Measurements from ENCODE around the gene PILRB. TPM values are rescaled to one million over a fixed set of nuclear protein-coding genes. Genes with fewer than 3 reads are reported as not detected.
"Not testable (repeated sequence)": the region's sequence is repeated elsewhere in the genome, so short reads cannot be mapped to it uniquely, and the experiment has no call there.

The PILRB gene
- polyA plus RNA-seq, 3 donors from 2014 or later = 12.2 to 42.1 (median 12.2) TPM

GRCh38 chr7:100373261-100373831 is 15.4 kb downstream of the PILRB start, which contains the start of gene PILRA:
TSS of gene PILRA (plus strand) at chr7:100373487. CDS start at chr7:100373657, 170 bp downstream.
- peak within 1 kb of the TSS in 2 of 5 donors; percentile 26 to 38 for H3K4me3 Mint-ChIP-seq
- no peaks in the 10 kb centered on the region for H3K9me3 Mint-ChIP-seq
- H3K4me1 Mint-ChIP-seq = peaks cover 53 to 64% of the 10 kb centered on the region in 2 donors
- peaks cover 0 to 6% (median 6%) of the 10 kb centered on the region in 3 donors for H3K27me3 Mint-ChIP-seq (ENCODE audit: low read depth in 3 of 3)
- H3K27ac Mint-ChIP-seq = peak within 1 kb of the TSS; percentile 34 to 85 (median 75)
- peaks cover 0 to 7% (median 2%) of the 10 kb centered on the region in 3 donors for H3K36me3 Mint-ChIP-seq
- no peak for DNase-seq

- not testable (repeated sequence) for H3K36me3 Mint-ChIP-seq; DNase-seq; H3K27me3 Mint-ChIP-seq (ENCODE audit: low read depth in 3 of 3); H3K9me3 Mint-ChIP-seq
- Mint-ChIP-seq H3K27ac (peak overlapping the region in 5 of 6 donors; percentile 39 to 85 (median 64)), H3K4me3 (peak overlapping the region in 1 of 5 donors; percentile 38), H3K4me1 (peaks cover 46 to 58% of the 10 kb centered on the region in 2 donors)
These were observed 16.1 kb downstream of the PILRB start for GRCh38 chr7:100373870-100374598.

GRCh38 chr7:100374601-100375000 is 16.7 kb downstream of the PILRB start:
- Mint-ChIP-seq H3K27me3 (ENCODE audit: low read depth in 3 of 3) (peaks cover 0 to 2% (median 1%) of the 10 kb centered on the region in 3 donors), H3K36me3 (peaks cover 0 to 9% (median 5%) of the 10 kb centered on the region in 3 donors), H3K27ac (peak overlapping the region in 5 of 6 donors; percentile 36 to 85 (median 65)), H3K4me3 (peak overlapping the region in 3 of 5 donors; percentile 3 to 51 (median 38)), H3K4me1 (peaks cover 40 to 52% of the 10 kb centered on the region in 2 donors), H3K9me3 (no peaks in the 10 kb centered on the region)
- no peak for DNase-seq

GRCh38 chr7:100376066-100376465 is 18.1 kb downstream of the PILRB start:
- DNase-seq = no peak
- Mint-ChIP-seq H3K27ac (peak overlapping the region in 2 of 6 donors; percentile 65 to 73), H3K4me3 (peak overlapping the region in 4 of 5 donors; percentile 7 to 74 (median 37)), H3K27me3 (ENCODE audit: low read depth in 3 of 3) (peaks cover 0 to 1% (median 0%) of the 10 kb centered on the region in 3 donors), H3K9me3 (no peaks in the 10 kb centered on the region), H3K4me1 (peaks cover 29 to 40% of the 10 kb centered on the region in 2 donors), H3K36me3 (peaks cover 0 to 9% (median 5%) of the 10 kb centered on the region in 3 donors)

- no peak overlapping the region for H3K4me3 Mint-ChIP-seq
- H3K36me3 Mint-ChIP-seq = peaks cover 0 to 9% (median 5%) of the 10 kb centered on the region in 3 donors
- no peak for DNase-seq
- H3K4me1 Mint-ChIP-seq = peaks cover 35 to 36% of the 10 kb centered on the region in 2 donors
- H3K27ac Mint-ChIP-seq = no peak overlapping the region
- no peaks in the 10 kb centered on the region for H3K9me3 Mint-ChIP-seq
- peaks cover 0 to 4% (median 3%) of the 10 kb centered on the region in 3 donors for H3K27me3 Mint-ChIP-seq (ENCODE audit: low read depth in 3 of 3)
These were observed 20.3 kb downstream of the PILRB start for GRCh38 chr7:100378114-100378755.

GRCh38 chr7:100380196-100380595 is 22.3 kb downstream of the PILRB start:
- Mint-ChIP-seq H3K4me1 (peaks cover 23 to 26% of the 10 kb centered on the region in 2 donors), H3K27ac (peak overlapping the region in 2 of 6 donors; percentile 15 to 33), H3K4me3 (no peak overlapping the region), H3K36me3 (peaks cover 0 to 9% (median 5%) of the 10 kb centered on the region in 3 donors), H3K27me3 (ENCODE audit: low read depth in 3 of 3) (peaks cover 0 to 5% (median 4%) of the 10 kb centered on the region in 3 donors), H3K9me3 (no peaks in the 10 kb centered on the region)
- no peak for DNase-seq

GRCh38 chr7:100381531-100382233 is 23.8 kb downstream of the PILRB start:
- not testable (repeated sequence) for H3K36me3 Mint-ChIP-seq; DNase-seq; H3K27ac Mint-ChIP-seq; H3K4me3 Mint-ChIP-seq; H3K9me3 Mint-ChIP-seq; H3K27me3 Mint-ChIP-seq (ENCODE audit: low read depth in 3 of 3)
- H3K4me1 Mint-ChIP-seq = peaks cover 11 to 13% of the 10 kb centered on the region in 2 donors

GRCh38 chr7:100382234-100382853 is 24.4 kb downstream of the PILRB start:
- not testable (repeated sequence) for H3K9me3 Mint-ChIP-seq; H3K27me3 Mint-ChIP-seq (ENCODE audit: low read depth in 3 of 3); H3K36me3 Mint-ChIP-seq
- Mint-ChIP-seq H3K4me1 (peaks cover 11 to 13% of the 10 kb centered on the region in 2 donors), H3K27ac (peak overlapping the region in 5 of 6 donors; percentile 48 to 74 (median 73)), H3K4me3 (peak overlapping the region in 3 of 5 donors; percentile 53 to 70 (median 53))
- peak in 1 of 3 donors; percentile 32 for DNase-seq

- Mint-ChIP-seq H3K9me3 (no peaks in the 10 kb centered on the region), H3K27ac (peak overlapping the region in 1 of 6 donors; percentile 67), H3K4me3 (no peak overlapping the region), H3K36me3 (peaks cover 0 to 5% (median 3%) of the 10 kb centered on the region in 3 donors), H3K27me3 (ENCODE audit: low read depth in 3 of 3) (peaks cover 0 to 6% (median 5%) of the 10 kb centered on the region in 3 donors), H3K4me1 (peaks cover 9 to 13% of the 10 kb centered on the region in 2 donors)
- DNase-seq = no peak
These were observed 26.8 kb downstream of the PILRB start for GRCh38 chr7:100384628-100385294.

GRCh38 chr7:100386940-100387339 is 29.0 kb downstream of the PILRB start:
- H3K4me3 Mint-ChIP-seq = no peak overlapping the region

GRCh38 chr7:100387695-100388094 is 29.8 kb downstream of the PILRB start:
- no peak overlapping the region for H3K27ac Mint-ChIP-seq
- H3K4me3 Mint-ChIP-seq = no peak overlapping the region
- peaks cover 0 to 6% (median 5%) of the 10 kb centered on the region in 3 donors for H3K36me3 Mint-ChIP-seq
- H3K4me1 Mint-ChIP-seq = peaks cover 5 to 7% of the 10 kb centered on the region in 2 donors
- H3K9me3 Mint-ChIP-seq = no peaks in the 10 kb centered on the region
- no peak for DNase-seq
- H3K27me3 Mint-ChIP-seq (ENCODE audit: low read depth in 3 of 3) = peaks cover 0 to 9% (median 8%) of the 10 kb centered on the region in 3 donors

More at GRCh38 chr7:100386940-100387339, 29.0 kb downstream of the PILRB start:
- no peak for DNase-seq
- Mint-ChIP-seq H3K36me3 (peaks cover 0 to 6% (median 5%) of the 10 kb centered on the region in 3 donors), H3K27ac (no peak overlapping the region), H3K9me3 (no peaks in the 10 kb centered on the region), H3K4me1 (peaks cover 9 to 13% of the 10 kb centered on the region in 2 donors), H3K27me3 (ENCODE audit: low read depth in 3 of 3) (peaks cover 0 to 11% (median 8%) of the 10 kb centered on the region in 3 donors)

GRCh38 chr7:100389437-100390088 is 31.6 kb downstream of the PILRB start:
- no peak overlapping the region for H3K4me3 Mint-ChIP-seq
- H3K27me3 Mint-ChIP-seq (ENCODE audit: low read depth in 3 of 3) = peaks cover 0 to 7% (median 4%) of the 10 kb centered on the region in 3 donors
- peaks cover 0 to 1% of the 10 kb centered on the region in 2 donors for H3K4me1 Mint-ChIP-seq
- H3K9me3 Mint-ChIP-seq = no peaks in the 10 kb centered on the region
- peak overlapping the region in 1 of 6 donors; percentile 13 for H3K27ac Mint-ChIP-seq
- peaks cover 0 to 6% (median 5%) of the 10 kb centered on the region in 3 donors for H3K36me3 Mint-ChIP-seq
- DNase-seq = no peak
